GM12878 (cell line): ENCODE measurements around the gene AAMP. TPM values are rescaled to one million over a fixed set of nuclear protein-coding genes. Genes with fewer than 3 reads are reported as not detected.
A peak's percentile ranks its signal among the peaks of the same experiment; 100 is the strongest.

Experiments
- BCL11A ChIP-seq: IDR thresholded peaks from 2 replicates; pipeline ENCODE4 v1.6.1; 2011; ENCODE audit warnings: low read depth, low read length
- EP300 ChIP-seq, 2 experiments: fragments of 150-350 bp in 1 of 2; IDR thresholded peaks; 2 replicates each; pipeline ENCODE4 v1.6.1; 2011 to 2012; ENCODE audit warnings: low read depth in 2 of 2, low read length in 2 of 2, borderline replicate concordance in 1 of 2, improper control_type of control experiment in 1 of 2, inconsistent platforms in 1 of 2; ENCODE audit not compliant: control insufficient read depth in 1 of 2
- NFXL1 ChIP-seq: fragments of 450-650 bp; IDR thresholded peaks from 2 replicates; pipeline ENCODE4 v1.6.1; 2017; ENCODE audit warnings: antibody characterized with exemption, mild to moderate bottlenecking, borderline replicate concordance
- polyA plus RNA-seq, 11 experiments: library from polyadenylated mRNA; depleted of rRNA in 4 of 11; unstranded in 6 of 11; stranded (reverse) in 5 of 11; fragments of >200 nt; fragmentation: Nextera tagmentation in 4 of 11; fragmentation: Illumina TruSeq in 1 of 11; extraction: Ambion mirVana in 4 of 11; extraction: Trizol in 1 of 11; gene quantifications; 1 replicate in 1 of 11; 2 replicates in 10 of 11; pipeline versions ENCODE4 v1.2.1 to v1.2.3, GENCODE V29; 2011 to 2016; ENCODE audit warnings: inconsistent platforms in 2 of 11, missing spikeins in 2 of 11, low read depth in 1 of 11
- total RNA-seq, 4 experiments: library from RNA; depleted of rRNA in 3 of 4; stranded (reverse); fragments of >200 nt in 3 of 4; fragmentation: Illumina TruSeq in 1 of 4; extraction: Trizol in 1 of 4; gene quantifications; 2 replicates each; pipeline versions ENCODE4 v1.2.1 to v1.2.3, GENCODE V29; 2013 to 2021
- TF ChIP-seq, protein P1 (sequence below): fragments of 150-350 bp; IDR thresholded peaks from 2 replicates; pipeline ENCODE4 v1.6.1; 2016; ENCODE audit warnings: low read depth, low read length
- TF ChIP-seq, protein P2 (sequence below): IDR thresholded peaks from 2 replicates; pipeline ENCODE4 v1.6.1; 2012; ENCODE audit warnings: low read depth, low read length, improper control_type of control experiment
- TF ChIP-seq, protein P3 (sequence below): fragments of 450-650 bp; IDR thresholded peaks from 2 replicates; pipeline ENCODE4 v1.6.1; 2017; ENCODE audit warnings: low read depth, mild to moderate bottlenecking, moderate library complexity
- TF ChIP-seq, protein P4 (sequence below): fragments of 450-650 bp; IDR thresholded peaks from 2 replicates; pipeline ENCODE4 v1.6.1; 2017; ENCODE audit warnings: mild to moderate bottlenecking, low read depth, inconsistent platforms; ENCODE audit not compliant: poor library complexity, severe bottlenecking
- TF ChIP-seq, protein P5 (sequence below): fragments of 450-650 bp; formaldehyde crosslinking; IDR thresholded peaks from 2 replicates; pipeline ENCODE4 v1.5.0; 2022; ENCODE audit warnings: mild to moderate bottlenecking, missing genetic modification characterization
- TF ChIP-seq, protein P6 (sequence below): fragments of 450-650 bp; IDR thresholded peaks from 2 replicates; pipeline ENCODE4 v1.6.1; 2017; ENCODE audit warnings: mild to moderate bottlenecking, moderate library complexity
- TF ChIP-seq, protein P7 (sequence below): fragments of 450-650 bp; IDR thresholded peaks from 2 replicates; pipeline ENCODE4 v1.6.1; 2017; ENCODE audit warnings: borderline replicate concordance

The AAMP gene
- total and polyA plus RNA-seq, 10 of the 15 experiments (the other 5 are each of a cell fraction or from before 2014, with no cell fraction given): 4.4 to 140 (median 81.9) TPM

DNA sequence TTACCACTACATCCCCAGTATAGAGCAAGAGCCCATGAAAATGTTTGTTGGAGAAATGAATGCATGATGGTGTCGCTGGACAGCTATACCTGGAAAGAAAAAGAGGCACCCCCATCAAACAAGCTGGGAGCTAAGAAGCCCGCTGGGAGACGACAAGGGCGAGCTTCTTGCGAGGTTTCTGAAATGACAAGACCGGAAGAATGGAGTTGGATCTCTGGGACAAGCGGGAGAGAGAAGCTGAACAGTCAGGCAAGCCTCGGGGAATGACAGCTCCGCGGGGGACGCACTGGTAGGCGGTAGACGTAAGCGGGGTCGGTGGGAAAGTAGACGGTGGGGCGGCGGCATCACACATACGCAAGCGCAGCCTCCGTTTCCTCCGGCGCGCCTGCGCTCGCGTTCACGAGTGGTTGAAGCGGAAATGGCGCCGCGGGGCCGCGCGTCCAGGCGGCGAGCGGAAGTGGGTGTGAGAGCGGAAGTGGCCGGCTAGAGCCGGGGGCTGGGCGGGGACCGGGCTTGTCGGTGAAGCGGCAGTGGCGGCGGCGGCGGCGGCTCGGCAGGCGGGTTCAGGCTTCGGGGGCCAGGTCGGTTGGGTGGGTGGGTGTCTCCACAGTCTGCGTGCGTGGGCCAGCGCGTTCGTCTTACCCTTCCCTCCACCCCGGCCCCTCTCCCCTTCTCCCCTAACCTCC lies 53.1 kb downstream of the AAMP start, which contains the start of gene ARPC2 (continued):
- TF ChIP-seq, protein P1, sequence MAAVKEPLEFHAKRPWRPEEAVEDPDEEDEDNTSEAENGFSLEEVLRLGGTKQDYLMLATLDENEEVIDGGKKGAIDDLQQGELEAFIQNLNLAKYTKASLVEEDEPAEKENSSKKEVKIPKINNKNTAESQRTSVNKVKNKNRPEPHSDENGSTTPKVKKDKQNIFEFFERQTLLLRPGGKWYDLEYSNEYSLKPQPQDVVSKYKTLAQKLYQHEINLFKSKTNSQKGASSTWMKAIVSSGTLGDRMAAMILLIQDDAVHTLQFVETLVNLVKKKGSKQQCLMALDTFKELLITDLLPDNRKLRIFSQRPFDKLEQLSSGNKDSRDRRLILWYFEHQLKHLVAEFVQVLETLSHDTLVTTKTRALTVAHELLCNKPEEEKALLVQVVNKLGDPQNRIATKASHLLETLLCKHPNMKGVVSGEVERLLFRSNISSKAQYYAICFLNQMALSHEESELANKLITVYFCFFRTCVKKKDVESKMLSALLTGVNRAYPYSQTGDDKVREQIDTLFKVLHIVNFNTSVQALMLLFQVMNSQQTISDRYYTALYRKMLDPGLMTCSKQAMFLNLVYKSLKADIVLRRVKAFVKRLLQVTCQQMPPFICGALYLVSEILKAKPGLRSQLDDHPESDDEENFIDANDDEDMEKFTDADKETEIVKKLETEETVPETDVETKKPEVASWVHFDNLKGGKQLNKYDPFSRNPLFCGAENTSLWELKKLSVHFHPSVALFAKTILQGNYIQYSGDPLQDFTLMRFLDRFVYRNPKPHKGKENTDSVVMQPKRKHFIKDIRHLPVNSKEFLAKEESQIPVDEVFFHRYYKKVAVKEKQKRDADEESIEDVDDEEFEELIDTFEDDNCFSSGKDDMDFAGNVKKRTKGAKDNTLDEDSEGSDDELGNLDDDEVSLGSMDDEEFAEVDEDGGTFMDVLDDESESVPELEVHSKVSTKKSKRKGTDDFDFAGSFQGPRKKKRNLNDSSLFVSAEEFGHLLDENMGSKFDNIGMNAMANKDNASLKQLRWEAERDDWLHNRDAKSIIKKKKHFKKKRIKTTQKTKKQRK: no peak
- TF ChIP-seq NFXL1 (no peak), EP300 (IDR thresholded peaks at IDR 0.05; ENCODE audit: borderline replicate concordance in 1 of 2, control insufficient read depth in 1 of 2, low read depth in 2 of 2, low read length in 2 of 2) (peak in 1 of 2 experiments; percentile 65; a peak in 3 of 4 replicates), BCL11A (no peak)
- TF ChIP-seq, protein P2, sequence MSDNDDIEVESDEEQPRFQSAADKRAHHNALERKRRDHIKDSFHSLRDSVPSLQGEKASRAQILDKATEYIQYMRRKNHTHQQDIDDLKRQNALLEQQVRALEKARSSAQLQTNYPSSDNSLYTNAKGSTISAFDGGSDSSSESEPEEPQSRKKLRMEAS: peak; percentile 48; the same call in 1 of the 2 replicates
- TF ChIP-seq, protein P3, sequence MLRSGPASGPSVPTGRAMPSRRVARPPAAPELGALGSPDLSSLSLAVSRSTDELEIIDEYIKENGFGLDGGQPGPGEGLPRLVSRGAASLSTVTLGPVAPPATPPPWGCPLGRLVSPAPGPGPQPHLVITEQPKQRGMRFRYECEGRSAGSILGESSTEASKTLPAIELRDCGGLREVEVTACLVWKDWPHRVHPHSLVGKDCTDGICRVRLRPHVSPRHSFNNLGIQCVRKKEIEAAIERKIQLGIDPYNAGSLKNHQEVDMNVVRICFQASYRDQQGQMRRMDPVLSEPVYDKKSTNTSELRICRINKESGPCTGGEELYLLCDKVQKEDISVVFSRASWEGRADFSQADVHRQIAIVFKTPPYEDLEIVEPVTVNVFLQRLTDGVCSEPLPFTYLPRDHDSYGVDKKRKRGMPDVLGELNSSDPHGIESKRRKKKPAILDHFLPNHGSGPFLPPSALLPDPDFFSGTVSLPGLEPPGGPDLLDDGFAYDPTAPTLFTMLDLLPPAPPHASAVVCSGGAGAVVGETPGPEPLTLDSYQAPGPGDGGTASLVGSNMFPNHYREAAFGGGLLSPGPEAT: peak; percentile 55
- TF ChIP-seq, protein P4, sequence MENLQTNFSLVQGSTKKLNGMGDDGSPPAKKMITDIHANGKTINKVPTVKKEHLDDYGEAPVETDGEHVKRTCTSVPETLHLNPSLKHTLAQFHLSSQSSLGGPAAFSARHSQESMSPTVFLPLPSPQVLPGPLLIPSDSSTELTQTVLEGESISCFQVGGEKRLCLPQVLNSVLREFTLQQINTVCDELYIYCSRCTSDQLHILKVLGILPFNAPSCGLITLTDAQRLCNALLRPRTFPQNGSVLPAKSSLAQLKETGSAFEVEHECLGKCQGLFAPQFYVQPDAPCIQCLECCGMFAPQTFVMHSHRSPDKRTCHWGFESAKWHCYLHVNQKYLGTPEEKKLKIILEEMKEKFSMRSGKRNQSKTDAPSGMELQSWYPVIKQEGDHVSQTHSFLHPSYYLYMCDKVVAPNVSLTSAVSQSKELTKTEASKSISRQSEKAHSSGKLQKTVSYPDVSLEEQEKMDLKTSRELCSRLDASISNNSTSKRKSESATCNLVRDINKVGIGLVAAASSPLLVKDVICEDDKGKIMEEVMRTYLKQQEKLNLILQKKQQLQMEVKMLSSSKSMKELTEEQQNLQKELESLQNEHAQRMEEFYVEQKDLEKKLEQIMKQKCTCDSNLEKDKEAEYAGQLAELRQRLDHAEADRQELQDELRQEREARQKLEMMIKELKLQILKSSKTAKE: no peak
- TF ChIP-seq, protein P5, sequence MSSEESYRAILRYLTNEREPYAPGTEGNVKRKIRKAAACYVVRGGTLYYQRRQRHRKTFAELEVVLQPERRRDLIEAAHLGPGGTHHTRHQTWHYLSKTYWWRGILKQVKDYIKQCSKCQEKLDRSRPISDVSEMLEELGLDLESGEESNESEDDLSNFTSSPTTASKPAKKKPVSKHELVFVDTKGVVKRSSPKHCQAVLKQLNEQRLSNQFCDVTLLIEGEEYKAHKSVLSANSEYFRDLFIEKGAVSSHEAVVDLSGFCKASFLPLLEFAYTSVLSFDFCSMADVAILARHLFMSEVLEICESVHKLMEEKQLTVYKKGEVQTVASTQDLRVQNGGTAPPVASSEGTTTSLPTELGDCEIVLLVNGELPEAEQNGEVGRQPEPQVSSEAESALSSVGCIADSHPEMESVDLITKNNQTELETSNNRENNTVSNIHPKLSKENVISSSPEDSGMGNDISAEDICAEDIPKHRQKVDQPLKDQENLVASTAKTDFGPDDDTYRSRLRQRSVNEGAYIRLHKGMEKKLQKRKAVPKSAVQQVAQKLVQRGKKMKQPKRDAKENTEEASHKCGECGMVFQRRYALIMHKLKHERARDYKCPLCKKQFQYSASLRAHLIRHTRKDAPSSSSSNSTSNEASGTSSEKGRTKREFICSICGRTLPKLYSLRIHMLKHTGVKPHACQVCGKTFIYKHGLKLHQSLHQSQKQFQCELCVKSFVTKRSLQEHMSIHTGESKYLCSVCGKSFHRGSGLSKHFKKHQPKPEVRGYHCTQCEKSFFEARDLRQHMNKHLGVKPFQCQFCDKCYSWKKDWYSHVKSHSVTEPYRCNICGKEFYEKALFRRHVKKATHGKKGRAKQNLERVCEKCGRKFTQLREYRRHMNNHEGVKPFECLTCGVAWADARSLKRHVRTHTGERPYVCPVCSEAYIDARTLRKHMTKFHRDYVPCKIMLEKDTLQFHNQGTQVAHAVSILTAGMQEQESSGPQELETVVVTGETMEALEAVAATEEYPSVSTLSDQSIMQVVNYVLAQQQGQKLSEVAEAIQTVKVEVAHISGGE (CRISPR knock-in tag): no peak
- TF ChIP-seq, protein P6, sequence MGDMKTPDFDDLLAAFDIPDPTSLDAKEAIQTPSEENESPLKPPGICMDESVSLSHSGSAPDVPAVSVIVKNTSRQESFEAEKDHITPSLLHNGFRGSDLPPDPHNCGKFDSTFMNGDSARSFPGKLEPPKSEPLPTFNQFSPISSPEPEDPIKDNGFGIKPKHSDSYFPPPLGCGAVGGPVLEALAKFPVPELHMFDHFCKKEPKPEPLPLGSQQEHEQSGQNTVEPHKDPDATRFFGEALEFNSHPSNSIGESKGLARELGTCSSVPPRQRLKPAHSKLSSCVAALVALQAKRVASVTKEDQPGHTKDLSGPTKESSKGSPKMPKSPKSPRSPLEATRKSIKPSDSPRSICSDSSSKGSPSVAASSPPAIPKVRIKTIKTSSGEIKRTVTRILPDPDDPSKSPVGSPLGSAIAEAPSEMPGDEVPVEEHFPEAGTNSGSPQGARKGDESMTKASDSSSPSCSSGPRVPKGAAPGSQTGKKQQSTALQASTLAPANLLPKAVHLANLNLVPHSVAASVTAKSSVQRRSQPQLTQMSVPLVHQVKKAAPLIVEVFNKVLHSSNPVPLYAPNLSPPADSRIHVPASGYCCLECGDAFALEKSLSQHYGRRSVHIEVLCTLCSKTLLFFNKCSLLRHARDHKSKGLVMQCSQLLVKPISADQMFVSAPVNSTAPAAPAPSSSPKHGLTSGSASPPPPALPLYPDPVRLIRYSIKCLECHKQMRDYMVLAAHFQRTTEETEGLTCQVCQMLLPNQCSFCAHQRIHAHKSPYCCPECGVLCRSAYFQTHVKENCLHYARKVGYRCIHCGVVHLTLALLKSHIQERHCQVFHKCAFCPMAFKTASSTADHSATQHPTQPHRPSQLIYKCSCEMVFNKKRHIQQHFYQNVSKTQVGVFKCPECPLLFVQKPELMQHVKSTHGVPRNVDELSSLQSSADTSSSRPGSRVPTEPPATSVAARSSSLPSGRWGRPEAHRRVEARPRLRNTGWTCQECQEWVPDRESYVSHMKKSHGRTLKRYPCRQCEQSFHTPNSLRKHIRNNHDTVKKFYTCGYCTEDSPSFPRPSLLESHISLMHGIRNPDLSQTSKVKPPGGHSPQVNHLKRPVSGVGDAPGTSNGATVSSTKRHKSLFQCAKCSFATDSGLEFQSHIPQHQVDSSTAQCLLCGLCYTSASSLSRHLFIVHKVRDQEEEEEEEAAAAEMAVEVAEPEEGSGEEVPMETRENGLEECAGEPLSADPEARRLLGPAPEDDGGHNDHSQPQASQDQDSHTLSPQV: no peak
- TF ChIP-seq, protein P7, sequence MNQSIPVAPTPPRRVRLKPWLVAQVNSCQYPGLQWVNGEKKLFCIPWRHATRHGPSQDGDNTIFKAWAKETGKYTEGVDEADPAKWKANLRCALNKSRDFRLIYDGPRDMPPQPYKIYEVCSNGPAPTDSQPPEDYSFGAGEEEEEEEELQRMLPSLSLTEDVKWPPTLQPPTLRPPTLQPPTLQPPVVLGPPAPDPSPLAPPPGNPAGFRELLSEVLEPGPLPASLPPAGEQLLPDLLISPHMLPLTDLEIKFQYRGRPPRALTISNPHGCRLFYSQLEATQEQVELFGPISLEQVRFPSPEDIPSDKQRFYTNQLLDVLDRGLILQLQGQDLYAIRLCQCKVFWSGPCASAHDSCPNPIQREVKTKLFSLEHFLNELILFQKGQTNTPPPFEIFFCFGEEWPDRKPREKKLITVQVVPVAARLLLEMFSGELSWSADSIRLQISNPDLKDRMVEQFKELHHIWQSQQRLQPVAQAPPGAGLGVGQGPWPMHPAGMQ: no peak
